Effector memory CD8-positive, alpha-beta T cell (primary cell): ENCODE measurements around the gene SP2.
"Not testable (repeated sequence)": the region's sequence is repeated elsewhere in the genome, so short reads cannot be mapped to it uniquely, and the experiment has no call there.

Source experiments
- ATAC-seq: fragments of 150-1000 bp; cut with Tn5 transposase; replicated peaks from 2 replicates; pipeline ENCODE4 v1.10.0; 2021; ENCODE audit warnings: mild to moderate bottlenecking, moderate library complexity
- DNase-seq, 3 experiments: peaks; one replicate each; pipeline ENCODE4 v3.0.0; 2021
- H3K27ac Mint-ChIP-seq, 2 donors: one replicate each; pipeline ENCODE4 v1.8.0; 2022; ENCODE audit warnings: mild to moderate bottlenecking in 2 of 2, mixed read lengths in 2 of 2, moderate library complexity in 2 of 2
- H3K27me3 Mint-ChIP-seq, 2 donors: one replicate each; pipeline ENCODE4 v1.8.0; 2022; ENCODE audit warnings: mixed read lengths in 2 of 2
- H3K36me3 Mint-ChIP-seq: one replicate; pipeline ENCODE4 v1.8.0; 2022; ENCODE audit warnings: mild to moderate bottlenecking, moderate library complexity, mixed read lengths; ENCODE audit not compliant: insufficient read depth
- H3K4me1 Mint-ChIP-seq, 2 donors: one replicate each; pipeline ENCODE4 v1.8.0; 2022; ENCODE audit warnings: low read depth in 2 of 2, mixed read lengths in 2 of 2
- H3K4me3 Mint-ChIP-seq, 2 donors: one replicate each; pipeline ENCODE4 v1.8.0; 2022; ENCODE audit warnings: mild to moderate bottlenecking in 2 of 2, mixed read lengths in 2 of 2, moderate library complexity in 2 of 2
- H3K9me3 Mint-ChIP-seq, 2 donors: one replicate each; pipeline ENCODE4 v1.8.0; 2022; ENCODE audit warnings: mixed read lengths in 2 of 2

The SP2 gene

GRCh38 chr17:47907932-47908562 lies 12.0 kb downstream of the SP2 start:
- ATAC-seq (no peak), DNase-seq (no peak)
- Mint-ChIP-seq H3K27me3 (no peaks in the 10 kb centered on the region), H3K27ac (peak overlapping the region in 1 of 2 donors; percentile 72), H3K9me3 (no peaks in the 10 kb centered on the region), H3K36me3 (peaks cover 17% of the 10 kb centered on the region), H3K4me3 (no peak overlapping the region), H3K4me1 (peaks cover 22 to 31% of the 10 kb centered on the region in 2 donors)

GRCh38 chr17:47913050-47913449 lies 17.0 kb downstream of the SP2 start:
- Mint-ChIP-seq H3K4me1 (peaks cover 5 to 15% of the 10 kb centered on the region in 2 donors), H3K9me3 (no peaks in the 10 kb centered on the region), H3K27me3 (no peaks in the 10 kb centered on the region), H3K27ac (peak overlapping the region; percentile 46 to 86), H3K4me3 (no peak overlapping the region), H3K36me3 (peaks cover 18% of the 10 kb centered on the region)
- ATAC-seq (no peak), DNase-seq (no peak)

- Mint-ChIP-seq H3K27ac (peak overlapping the region; percentile 86 to 91), H3K4me3 (no peak overlapping the region), H3K4me1 (peaks cover 5 to 7% of the 10 kb centered on the region in 2 donors), H3K27me3 (no peaks in the 10 kb centered on the region), H3K36me3 (peaks cover 18% of the 10 kb centered on the region), H3K9me3 (no peaks in the 10 kb centered on the region)
- DNase-seq (no peak), ATAC-seq (no peak)
Observed at GRCh38 chr17:47914306-47914948, 18.4 kb downstream of the SP2 start.

GRCh38 chr17:47915776-47916398 lies 19.9 kb downstream of the SP2 start:
- H3K36me3 Mint-ChIP-seq: peaks cover 30% of the 10 kb centered on the region
- DNase-seq (no peak), ATAC-seq (no peak)
- no peaks in the 10 kb centered on the region for H3K9me3 Mint-ChIP-seq
- no peak overlapping the region for H3K4me3 Mint-ChIP-seq
- H3K27me3 Mint-ChIP-seq: no peaks in the 10 kb centered on the region
- H3K27ac Mint-ChIP-seq: peak overlapping the region; percentile 16 to 55
- peaks cover 4 to 6% of the 10 kb centered on the region in 2 donors for H3K4me1 Mint-ChIP-seq

GRCh38 chr17:47916489-47917208 lies 20.6 kb downstream of the SP2 start:
- no peak for ATAC-seq
- H3K4me1 Mint-ChIP-seq: peaks cover 4 to 7% of the 10 kb centered on the region in 2 donors
- peak overlapping the region; percentile 60 to 77 for H3K27ac Mint-ChIP-seq

GRCh38 chr17:47917581-47917980 lies 21.5 kb downstream of the SP2 start:
- H3K4me3 Mint-ChIP-seq: no peak overlapping the region
- DNase-seq (no peak), ATAC-seq (no peak)
- peak overlapping the region; percentile 60 to 77 for H3K27ac Mint-ChIP-seq
- H3K9me3 Mint-ChIP-seq: no peaks in the 10 kb centered on the region
- no peaks in the 10 kb centered on the region for H3K27me3 Mint-ChIP-seq
- peaks cover 6 to 11% of the 10 kb centered on the region in 2 donors for H3K4me1 Mint-ChIP-seq
- H3K36me3 Mint-ChIP-seq: peaks cover 28% of the 10 kb centered on the region

More at GRCh38 chr17:47916489-47917208, 20.6 kb downstream of the SP2 start:
- DNase-seq: no peak
- H3K9me3 Mint-ChIP-seq: no peaks in the 10 kb centered on the region
- peaks cover 30% of the 10 kb centered on the region for H3K36me3 Mint-ChIP-seq
- no peaks in the 10 kb centered on the region for H3K27me3 Mint-ChIP-seq
- no peak overlapping the region for H3K4me3 Mint-ChIP-seq

GRCh38 chr17:47918006-47918405 lies 22.0 kb downstream of the SP2 start:
- peak overlapping the region; percentile 60 to 77 for H3K27ac Mint-ChIP-seq
- no peaks in the 10 kb centered on the region for H3K9me3 Mint-ChIP-seq
- peaks cover 6 to 11% of the 10 kb centered on the region in 2 donors for H3K4me1 Mint-ChIP-seq
- DNase-seq (no peak), ATAC-seq (peak; percentile 26)
- no peak overlapping the region for H3K4me3 Mint-ChIP-seq
- H3K27me3 Mint-ChIP-seq: no peaks in the 10 kb centered on the region
- peaks cover 32% of the 10 kb centered on the region for H3K36me3 Mint-ChIP-seq

- Mint-ChIP-seq H3K27me3 (no peaks in the 10 kb centered on the region), H3K4me3 (no peak overlapping the region), H3K9me3 (no peaks in the 10 kb centered on the region), H3K36me3 (peaks cover 42% of the 10 kb centered on the region), H3K27ac (peak overlapping the region in 1 of 2 donors; percentile 77), H3K4me1 (peaks cover 6 to 11% of the 10 kb centered on the region in 2 donors)
- ATAC-seq (no peak), DNase-seq (no peak)
Observed at GRCh38 chr17:47918991-47919390, 23.0 kb downstream of the SP2 start.

- H3K4me3 Mint-ChIP-seq: not testable (repeated sequence)
- H3K27ac Mint-ChIP-seq: peak overlapping the region; percentile 1 to 44
Observed at GRCh38 chr17:47919889-47920288, 23.9 kb downstream of the SP2 start.

GRCh38 chr17:47924785-47925677 lies 29.0 kb downstream of the SP2 start:
- H3K27ac Mint-ChIP-seq: no peak overlapping the region
- no peaks in the 10 kb centered on the region for H3K9me3 Mint-ChIP-seq
- H3K36me3 Mint-ChIP-seq: peaks cover 64% of the 10 kb centered on the region
- H3K27me3 Mint-ChIP-seq: no peaks in the 10 kb centered on the region
- no peak for ATAC-seq
- no peak overlapping the region for H3K4me3 Mint-ChIP-seq
- peaks cover 2 to 8% of the 10 kb centered on the region in 2 donors for H3K4me1 Mint-ChIP-seq
- no peak for DNase-seq

More at GRCh38 chr17:47919889-47920288, 23.9 kb downstream of the SP2 start:
- not testable (repeated sequence) for H3K9me3 Mint-ChIP-seq, H3K27me3 Mint-ChIP-seq, ATAC-seq, DNase-seq
- peaks cover 49% of the 10 kb centered on the region for H3K36me3 Mint-ChIP-seq
- peaks cover 4 to 11% of the 10 kb centered on the region in 2 donors for H3K4me1 Mint-ChIP-seq

GRCh38 chr17:47925678-47925988 lies 29.6 kb downstream of the SP2 start:
- Mint-ChIP-seq H3K27ac (no peak overlapping the region), H3K27me3 (no peaks in the 10 kb centered on the region), H3K36me3 (peaks cover 58% of the 10 kb centered on the region), H3K4me3 (no peak overlapping the region), H3K4me1 (peaks cover 2 to 7% of the 10 kb centered on the region in 2 donors), H3K9me3 (no peaks in the 10 kb centered on the region)
- ATAC-seq: no peak
- no peak for DNase-seq

GRCh38 chr17:47927821-47928400 lies 31.9 kb downstream of the SP2 start:
- Mint-ChIP-seq H3K4me3 (no peak overlapping the region), H3K4me1 (no peaks in the 10 kb centered on the region), H3K27me3 (no peaks in the 10 kb centered on the region), H3K9me3 (no peaks in the 10 kb centered on the region), H3K27ac (peak overlapping the region in 1 of 2 donors; percentile 52), H3K36me3 (peaks cover 53% of the 10 kb centered on the region)
- DNase-seq (no peak), ATAC-seq (no peak)
